ENCODE results near the gene GLYR1. TPM values are rescaled to one million over a fixed set of nuclear protein-coding genes. Genes with fewer than 3 reads are reported as not detected.

Gene GLYR1
- total and polyA plus RNA-seq, 2 donors (not counting 3 experiments of a cell fraction or from before 2014, with no cell fraction given) = 47.9 to 107 TPM

GRCh38 chr16:4775005-4775404, 72.1 kb downstream of the GLYR1 start:
- Histone ChIP-seq H3K4me1 (ENCODE audit: control insufficient read depth, extremely low read depth, insufficient read depth, low read length) (no peaks in the 10 kb centered on the region), H3K9me3 (replicated peaks; ENCODE audit: control insufficient read depth, insufficient read depth, low read length) (no peaks in the 10 kb centered on the region), H3K27ac (ENCODE audit: insufficient read depth, low read depth, low read length) (no peak overlapping the region), H3K4me2 (ENCODE audit: insufficient read depth, low read length) (no peak overlapping the region), H3K36me3 (ENCODE audit: control insufficient read depth in 2 of 2, extremely low read depth in 1 of 2, insufficient read depth in 2 of 2, low read length in 2 of 2) (no peaks in the 10 kb centered on the region), H3K27me3 (ENCODE audit: control insufficient read depth in 2 of 2, insufficient read depth in 2 of 2, low read length in 2 of 2) (no peaks in the 10 kb centered on the region), H3K9me1 (replicated peaks; ENCODE audit: control insufficient read depth, extremely low read depth, insufficient read depth, low read length) (no peaks in the 10 kb centered on the region), H3K79me2 (ENCODE audit: control insufficient read depth, insufficient read depth, low read length) (no peaks in the 10 kb centered on the region), H4K20me1 (replicated peaks; ENCODE audit: control insufficient read depth, extremely low read depth, insufficient read depth, low read length) (no peaks in the 10 kb centered on the region), H3K9ac (replicated peaks; ENCODE audit: extremely low read depth, insufficient read depth, low read length) (no peak overlapping the region), H3K4me3 (replicated peaks in 1 of 3; ENCODE audit: insufficient read depth in 1 of 3, low read depth in 1 of 3, low read length in 3 of 3) (no peak overlapping the region), H2AFZ (ENCODE audit: low read depth, low read length) (no peak overlapping the region)
- ChIA-PET POLR2A (no interaction called here), CTCF (no interaction called here)
- BruUV-seq (replicated peaks) = no TSS peak
- DNase-seq (ENCODE audit: low read depth, low spot score) (no peak), FAIRE-seq (no peak)
- intact Hi-C loops (cut with micrococcal nuclease) = no loop called here
- TF ChIP-seq JUN (IDR thresholded peaks at IDR 0.05; ENCODE audit: borderline replicate concordance, insufficient read depth, insufficient read length, low read depth) = no peak
- TF ChIP-seq FOS (IDR thresholded peaks at IDR 0.05; ENCODE audit: borderline replicate concordance, insufficient read depth, low read length) = no peak
- no peak for TF ChIP-seq MAX (IDR thresholded peaks at IDR 0.05; ENCODE audit: insufficient read depth, insufficient read length)
- TF ChIP-seq EZH2 (IDR thresholded peaks at IDR 0.05; ENCODE audit: borderline replicate concordance, low read depth, low read length, severe bottlenecking) = no peak
- TF ChIP-seq CTCF (IDR thresholded peaks at IDR 0.05; ENCODE audit: extremely low read depth in 1 of 2, insufficient read depth in 1 of 2, low read depth in 1 of 2, low read length in 2 of 2) = no peak
- no peak for TF ChIP-seq POLR2AphosphoS5 (IDR thresholded peaks at IDR 0.05; ENCODE audit: insufficient read depth, low read depth, low read length)
- TF ChIP-seq MYC (IDR thresholded peaks at IDR 0.05; ENCODE audit: low read depth, low read length) = no peak
- no peak for TF ChIP-seq POLR2A (IDR thresholded peaks at IDR 0.05; ENCODE audit: low read depth, low read length)
- TF ChIP-seq GATA2 (IDR thresholded peaks at IDR 0.05; ENCODE audit: insufficient read depth, insufficient read length, low read depth, low read length) = no peak
- dilution Hi-C loops (cut with MboI; ENCODE audit: extremely low pct_ligation_motif_present, low sequenced_read_pairs) = no loop called here

All from endothelial cell of umbilical vein (primary cell).